Fibroblast of lung (primary cell): Measurements from ENCODE around the gene NFATC2. TPM values are rescaled to one million over a fixed set of nuclear protein-coding genes. Genes with fewer than 3 reads are reported as not detected.

ENCODE experiments used
- DNase-seq, 2 donors: peaks; one replicate each; pipeline versions ENCODE4 v3.0.0 to v3.0.0-alpha.2; 2010; ENCODE audit warnings: low read depth in 2 of 2
- H2AFZ ChIP-seq: 2 replicates; pipeline ENCODE4 v1.5.1; 2012; ENCODE audit warnings: low read length, control low read depth, inconsistent platforms
- H3K27ac ChIP-seq: 2 replicates; pipeline ENCODE4 v1.5.1; 2011; ENCODE audit warnings: low read length, control low read depth; ENCODE audit not compliant: insufficient read depth
- H3K27me3 ChIP-seq: 2 replicates; pipeline ENCODE4 v1.5.1; 2011; ENCODE audit warnings: mild to moderate bottlenecking, low read length; ENCODE audit not compliant: control insufficient read depth, insufficient read depth
- H3K36me3 ChIP-seq: 2 replicates; pipeline ENCODE4 v1.5.1; 2011; ENCODE audit warnings: low read length; ENCODE audit not compliant: control insufficient read depth, insufficient read depth
- H3K4me1 ChIP-seq: 2 replicates; pipeline ENCODE4 v1.5.1; 2011; ENCODE audit warnings: low read length; ENCODE audit not compliant: control insufficient read depth, insufficient read depth; ENCODE audit errors: extremely low read depth
- H3K4me2 ChIP-seq: 2 replicates; pipeline ENCODE4 v1.5.1; 2011; ENCODE audit warnings: low read length, control low read depth; ENCODE audit not compliant: insufficient read depth; ENCODE audit errors: extremely low read depth
- H3K4me3 ChIP-seq, 4 experiments: fragments of 200-600 bp in 1 of 4; sonication (generic) in 1 of 4; replicated peaks in 1 of 4; 2 replicates each; pipeline ENCODE4 v1.5.1; 2011 to 2016; ENCODE audit warnings: low read length in 4 of 4, low read depth in 3 of 4, mild to moderate bottlenecking in 3 of 4, control low read depth in 2 of 4, inconsistent platforms in 1 of 4, mixed read lengths in 1 of 4; ENCODE audit not compliant: insufficient read depth in 1 of 4; ENCODE audit errors: control extremely low read depth in 1 of 4
- H3K79me2 ChIP-seq: 2 replicates; pipeline ENCODE4 v1.5.1; 2012; ENCODE audit warnings: mild to moderate bottlenecking, low read length, inconsistent platforms; ENCODE audit not compliant: control insufficient read depth, insufficient read depth
- H3K9ac ChIP-seq: 2 replicates; pipeline ENCODE4 v1.5.1; 2011; ENCODE audit warnings: mild to moderate bottlenecking, low read length, control low read depth; ENCODE audit not compliant: insufficient read depth
- H3K9me3 ChIP-seq: 2 replicates; pipeline ENCODE4 v1.5.1; 2012; ENCODE audit warnings: low read depth, low read length; ENCODE audit not compliant: control insufficient read depth, insufficient read depth
- H4K20me1 ChIP-seq: 2 replicates; pipeline ENCODE4 v1.5.1; 2011; ENCODE audit warnings: low read length; ENCODE audit not compliant: control insufficient read depth, insufficient read depth; ENCODE audit errors: extremely low read depth
- EZH2 ChIP-seq: IDR thresholded peaks from 2 replicates; pipeline ENCODE4 v1.5.1; 2012; ENCODE audit warnings: low read length, control low read depth, mild to moderate bottlenecking; ENCODE audit errors: missing control alignments
- polyA plus RNA-seq, 2 donors: library from polyadenylated mRNA; depleted of rRNA in 1 of 2; stranded (reverse) in 1 of 2; unstranded in 1 of 2; fragments of >200 nt; gene quantifications; 2 replicates each; pipeline ENCODE4 v1.2.1, GENCODE V29; 2011 to 2012; ENCODE audit warnings: missing spikeins in 1 of 2
- total RNA-seq: library from RNA; depleted of rRNA; stranded (reverse); fragments of >200 nt; gene quantifications from 2 replicates; pipeline ENCODE4 v1.2.1, GENCODE V29; 2014
- TF ChIP-seq, protein P1 (sequence below), 2 donors: IDR thresholded peaks in 1 of 2; conservative IDR thresholded peaks in 1 of 2; 1 replicate in 1 of 2; 2 replicates in 1 of 2; pipeline ENCODE4 v1.5.1; 2011 to 2012; ENCODE audit warnings: low read length in 2 of 2, control low read depth in 1 of 2, inconsistent platforms in 1 of 2, low read depth in 1 of 2, mild to moderate bottlenecking in 1 of 2

The NFATC2 gene
- total and polyA plus RNA-seq, 2 donors (not counting 1 experiment from before 2014, with no cell fraction given): 0.50 to 1.2 TPM

DNA sequence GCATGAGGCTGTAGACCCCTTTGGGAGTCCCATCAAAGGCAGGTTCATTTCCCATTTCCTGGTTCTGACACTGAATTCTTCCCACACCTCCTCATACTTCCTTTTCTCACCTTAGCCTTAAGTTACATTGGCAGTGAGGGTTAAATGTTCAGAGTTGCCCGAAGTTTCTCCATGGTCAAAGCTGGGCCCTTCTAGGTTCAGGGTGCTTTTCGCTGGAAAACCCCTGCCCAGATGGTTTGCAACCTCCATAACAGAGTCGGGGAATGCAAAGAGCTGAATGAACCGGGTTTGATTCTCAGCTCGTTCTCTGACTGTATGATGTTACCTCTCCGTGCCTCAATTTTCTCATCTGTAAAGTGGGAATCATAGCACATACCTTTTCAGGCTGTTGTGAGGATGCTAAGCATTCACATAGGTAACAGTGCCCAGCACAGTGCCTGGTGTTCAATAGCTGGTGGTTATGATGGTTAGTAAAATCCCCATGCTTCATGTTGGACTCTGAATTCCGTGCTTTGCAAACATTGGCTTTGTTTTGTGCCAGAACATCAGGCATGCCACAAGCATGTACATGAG is 149.8 kb downstream of the NFATC2 start:
- TF ChIP-seq, protein P1, sequence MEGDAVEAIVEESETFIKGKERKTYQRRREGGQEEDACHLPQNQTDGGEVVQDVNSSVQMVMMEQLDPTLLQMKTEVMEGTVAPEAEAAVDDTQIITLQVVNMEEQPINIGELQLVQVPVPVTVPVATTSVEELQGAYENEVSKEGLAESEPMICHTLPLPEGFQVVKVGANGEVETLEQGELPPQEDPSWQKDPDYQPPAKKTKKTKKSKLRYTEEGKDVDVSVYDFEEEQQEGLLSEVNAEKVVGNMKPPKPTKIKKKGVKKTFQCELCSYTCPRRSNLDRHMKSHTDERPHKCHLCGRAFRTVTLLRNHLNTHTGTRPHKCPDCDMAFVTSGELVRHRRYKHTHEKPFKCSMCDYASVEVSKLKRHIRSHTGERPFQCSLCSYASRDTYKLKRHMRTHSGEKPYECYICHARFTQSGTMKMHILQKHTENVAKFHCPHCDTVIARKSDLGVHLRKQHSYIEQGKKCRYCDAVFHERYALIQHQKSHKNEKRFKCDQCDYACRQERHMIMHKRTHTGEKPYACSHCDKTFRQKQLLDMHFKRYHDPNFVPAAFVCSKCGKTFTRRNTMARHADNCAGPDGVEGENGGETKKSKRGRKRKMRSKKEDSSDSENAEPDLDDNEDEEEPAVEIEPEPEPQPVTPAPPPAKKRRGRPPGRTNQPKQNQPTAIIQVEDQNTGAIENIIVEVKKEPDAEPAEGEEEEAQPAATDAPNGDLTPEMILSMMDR (conservative IDR thresholded peaks at IDR 0.05 in 1 of 2, IDR thresholded peaks at IDR 0.05 in 1 of 2; ENCODE audit: low read depth in 1 of 2, low read length in 2 of 2): no peak
- Histone ChIP-seq H3K27me3 (peaks cover 3% of the 10 kb centered on the region), H3K4me3 (no peak overlapping the region), H3K79me2 (no peaks in the 10 kb centered on the region), H3K9ac (no peak overlapping the region), H3K9me3 (no peaks in the 10 kb centered on the region), H3K36me3 (no peaks in the 10 kb centered on the region), H3K27ac (no peak overlapping the region), H4K20me1 (no peaks in the 10 kb centered on the region), H3K4me2 (no peak overlapping the region), H3K4me1 (peaks cover 2% of the 10 kb centered on the region), H2AFZ (no peak overlapping the region)
- no peak for DNase-seq

DNA sequence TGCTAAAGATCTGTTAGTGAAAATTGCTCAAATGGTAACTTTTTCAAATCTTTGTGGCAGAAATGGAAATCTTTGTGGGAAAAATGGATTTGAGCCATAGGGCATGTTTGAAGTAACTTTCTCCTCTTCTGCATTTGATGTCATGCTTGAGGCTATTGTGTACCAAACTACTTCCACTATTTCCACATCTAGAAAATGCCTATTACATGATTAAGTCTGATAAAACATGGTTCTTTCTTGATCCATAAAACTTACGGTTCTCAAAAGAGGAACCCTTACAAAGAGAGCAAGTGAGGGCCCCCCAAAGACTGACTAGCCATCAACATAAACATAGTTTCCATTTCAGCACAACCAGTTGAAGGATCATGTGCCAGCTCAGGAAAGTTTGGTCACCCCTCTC is 150.6 kb downstream of the NFATC2 start:
- TF ChIP-seq EZH2: no peak
- TF ChIP-seq, protein P1 (conservative IDR thresholded peaks at IDR 0.05 in 1 of 2, IDR thresholded peaks at IDR 0.05 in 1 of 2; ENCODE audit: low read depth in 1 of 2, low read length in 2 of 2): no peak
- Histone ChIP-seq H3K9me3 (no peaks in the 10 kb centered on the region), H3K4me1 (peaks cover 2% of the 10 kb centered on the region), H3K9ac (no peak overlapping the region), H2AFZ (no peak overlapping the region), H3K4me2 (no peak overlapping the region), H4K20me1 (no peaks in the 10 kb centered on the region), H3K4me3 (no peak overlapping the region), H3K36me3 (no peaks in the 10 kb centered on the region), H3K27me3 (peaks cover 3% of the 10 kb centered on the region), H3K79me2 (no peaks in the 10 kb centered on the region), H3K27ac (no peak overlapping the region)
- no peak for DNase-seq

DNA sequence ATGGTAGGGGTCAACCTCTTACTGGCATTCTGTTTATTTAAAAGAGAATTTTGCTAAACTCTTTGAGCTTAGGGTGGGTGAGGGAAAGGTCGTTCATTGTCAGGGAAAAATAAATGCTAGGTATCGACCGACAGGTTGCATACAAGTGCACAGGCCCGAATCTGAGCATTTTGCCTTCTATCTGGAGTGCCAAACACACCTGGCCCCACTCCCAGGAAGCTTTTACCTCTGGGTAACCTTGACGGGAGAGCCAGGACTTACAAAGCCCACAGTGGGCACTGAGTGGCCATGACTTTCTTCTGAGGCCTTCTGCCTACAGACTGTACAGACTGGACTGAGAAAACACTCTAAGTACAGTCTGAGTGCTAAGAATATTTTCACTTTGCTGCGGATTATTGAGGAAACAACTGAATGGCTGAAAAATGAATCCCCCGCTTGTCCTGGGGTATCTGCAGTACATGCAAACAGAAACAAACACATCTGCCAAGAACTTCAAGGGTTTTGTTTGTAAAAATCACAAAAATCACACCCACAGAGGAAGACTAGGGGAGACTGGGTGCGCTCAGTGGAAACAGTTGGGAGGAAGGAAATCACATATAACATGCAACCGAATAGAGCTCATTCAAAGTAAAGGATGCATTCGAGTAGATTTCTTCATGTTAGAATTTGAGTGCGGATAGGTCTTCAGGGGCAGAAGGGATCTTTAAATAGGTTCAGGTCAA is 152.8 kb downstream of the NFATC2 start:
- no peak for DNase-seq
- H3K4me3 ChIP-seq: no peak overlapping the region
- H4K20me1 ChIP-seq: no peaks in the 10 kb centered on the region
- H3K36me3 ChIP-seq: no peaks in the 10 kb centered on the region
- no peak overlapping the region for H3K9ac ChIP-seq
- no peaks in the 10 kb centered on the region for H3K9me3 ChIP-seq
- TF ChIP-seq, protein P1 (conservative IDR thresholded peaks at IDR 0.05 in 1 of 2, IDR thresholded peaks at IDR 0.05 in 1 of 2; ENCODE audit: low read depth in 1 of 2, low read length in 2 of 2): no peak
- no peak for TF ChIP-seq EZH2
- H2AFZ ChIP-seq: no peak overlapping the region
- no peaks in the 10 kb centered on the region for H3K79me2 ChIP-seq
- H3K27me3 ChIP-seq: peaks cover 3% of the 10 kb centered on the region
- H3K4me1 ChIP-seq: peaks cover 2% of the 10 kb centered on the region
- no peak overlapping the region for H3K4me2 ChIP-seq
- H3K27ac ChIP-seq: no peak overlapping the region
